ENCODE measurements around the gene SPDL1. TPM values are rescaled to one million over a fixed set of nuclear protein-coding genes. Genes with fewer than 3 reads are reported as not detected.
A peak's percentile ranks its signal among the peaks of the same experiment; 100 is the strongest.

SPDL1 gene
- total and polyA plus RNA-seq, 2 experiments from 2014 or later: 177 to 215 TPM

- Histone ChIP-seq H3K27me3 (replicated peaks; ENCODE audit: insufficient read depth) (no peaks in the 10 kb centered on the region), H3K9me2 (ENCODE audit: insufficient read depth) (no peaks in the 10 kb centered on the region), H3K9ac (no peak overlapping the region), H2AFZ (no peak overlapping the region), H3K27ac (no peak overlapping the region), H3K79me2 (ENCODE audit: insufficient read depth) (no peaks in the 10 kb centered on the region), H3K9me3 (ENCODE audit: low read depth) (no peaks in the 10 kb centered on the region), H3K4me1 (ENCODE audit: insufficient read depth) (peaks cover 29% of the 10 kb centered on the region), H3F3A (ENCODE audit: insufficient read depth) (peaks cover 17% of the 10 kb centered on the region), H3K4me3 (no peak overlapping the region), H3K36me3 (ENCODE audit: low read depth) (no peaks in the 10 kb centered on the region), H4K20me1 (ENCODE audit: insufficient read depth) (no peaks in the 10 kb centered on the region), H3K4me2 (ENCODE audit: unreplicated experiment) (no peak overlapping the region)
- WGBS, 2 experiments (ENCODE audit: low coverage in 1 of 2, low lambda C conversion rate in 2 of 2, missing lambda C conversion rate in 2 of 2): 32 to 34% methylated on average over 2 of the region's 2 CpGs
- peak; percentile 41 for DNase-seq
- TF ChIP-seq EZH2 (IDR thresholded peaks at IDR 0.05; ENCODE audit: insufficient read depth, poor library complexity, severe bottlenecking) (no peak), EZH2phosphoT487 (IDR thresholded peaks at IDR 0.05; ENCODE audit: insufficient read depth, low read depth) (no peak)
- in situ Hi-C loops (cut with MboI): no loop called here
These were observed 40.8 kb upstream of the SPDL1 start for GRCh38 chr5:169542811-169543210.

GRCh38 chr5:169544264-169544950, 39.2 kb upstream of the SPDL1 start:
- Histone ChIP-seq H3K9me3 (ENCODE audit: low read depth) (no peaks in the 10 kb centered on the region), H3K9ac (no peak overlapping the region), H3K9me2 (ENCODE audit: insufficient read depth) (no peaks in the 10 kb centered on the region), H3K4me3 (no peak overlapping the region), H3F3A (ENCODE audit: insufficient read depth) (peaks cover 17% of the 10 kb centered on the region), H2AFZ (no peak overlapping the region), H3K4me1 (ENCODE audit: insufficient read depth) (peaks cover 44% of the 10 kb centered on the region), H3K27me3 (replicated peaks; ENCODE audit: insufficient read depth) (no peaks in the 10 kb centered on the region), H3K4me2 (ENCODE audit: unreplicated experiment) (no peak overlapping the region), H4K20me1 (ENCODE audit: insufficient read depth) (no peaks in the 10 kb centered on the region), H3K27ac (no peak overlapping the region), H3K79me2 (ENCODE audit: insufficient read depth) (no peaks in the 10 kb centered on the region), H3K36me3 (ENCODE audit: low read depth) (no peaks in the 10 kb centered on the region)
- no peak for DNase-seq
- 97 to 98% methylated on average over 2 of the region's 2 CpGs for WGBS, 2 experiments (ENCODE audit: low coverage in 1 of 2, low lambda C conversion rate in 2 of 2, missing lambda C conversion rate in 2 of 2)
- TF ChIP-seq EZH2phosphoT487 (IDR thresholded peaks at IDR 0.05; ENCODE audit: insufficient read depth, low read depth): no peak
- no peak for TF ChIP-seq EZH2 (IDR thresholded peaks at IDR 0.05; ENCODE audit: insufficient read depth, poor library complexity, severe bottlenecking)
- in situ Hi-C loops (cut with MboI): no loop called here

- 50 to 70% methylated on average over 1 of the region's 1 CpG for WGBS, 2 experiments (ENCODE audit: low coverage in 1 of 2, low lambda C conversion rate in 2 of 2, missing lambda C conversion rate in 2 of 2)
- DNase-seq: peak; percentile 78
- no peaks in the 10 kb centered on the region for H4K20me1 ChIP-seq (ENCODE audit: insufficient read depth)
These were observed 37.8 kb upstream of the SPDL1 start for GRCh38 chr5:169545762-169546161.

GRCh38 chr5:169546346-169546745, 37.2 kb upstream of the SPDL1 start:
- no peaks in the 10 kb centered on the region for H3K9me3 ChIP-seq (ENCODE audit: low read depth)
- in situ Hi-C loops (cut with MboI): no loop called here

More at GRCh38 chr5:169545762-169546161, 37.8 kb upstream of the SPDL1 start:
- H3K4me2 ChIP-seq (ENCODE audit: unreplicated experiment): peak overlapping the region; percentile 3
- in situ Hi-C loops (cut with MboI): no loop called here
- no peak overlapping the region for H3K4me3 ChIP-seq
- peaks cover 17% of the 10 kb centered on the region for H3F3A ChIP-seq (ENCODE audit: insufficient read depth)
- no peak for TF ChIP-seq EZH2 (IDR thresholded peaks at IDR 0.05; ENCODE audit: insufficient read depth, poor library complexity, severe bottlenecking)
- no peak for TF ChIP-seq EZH2phosphoT487 (IDR thresholded peaks at IDR 0.05; ENCODE audit: insufficient read depth, low read depth)
- H3K4me1 ChIP-seq (ENCODE audit: insufficient read depth): peaks cover 56% of the 10 kb centered on the region
- H2AFZ ChIP-seq: no peak overlapping the region
- no peaks in the 10 kb centered on the region for H3K9me3 ChIP-seq (ENCODE audit: low read depth)
- H3K9ac ChIP-seq: no peak overlapping the region
- no peaks in the 10 kb centered on the region for H3K79me2 ChIP-seq (ENCODE audit: insufficient read depth)
- H3K27ac ChIP-seq: no peak overlapping the region
- H3K27me3 ChIP-seq (replicated peaks; ENCODE audit: insufficient read depth): no peaks in the 10 kb centered on the region
- no peaks in the 10 kb centered on the region for H3K9me2 ChIP-seq (ENCODE audit: insufficient read depth)
- no peaks in the 10 kb centered on the region for H3K36me3 ChIP-seq (ENCODE audit: low read depth)

More at GRCh38 chr5:169546346-169546745, 37.2 kb upstream of the SPDL1 start:
- TF ChIP-seq EZH2phosphoT487 (IDR thresholded peaks at IDR 0.05; ENCODE audit: insufficient read depth, low read depth): no peak
- no peak for TF ChIP-seq EZH2 (IDR thresholded peaks at IDR 0.05; ENCODE audit: insufficient read depth, poor library complexity, severe bottlenecking)
- H3K27ac ChIP-seq: no peak overlapping the region
- H2AFZ ChIP-seq: no peak overlapping the region
- H4K20me1 ChIP-seq (ENCODE audit: insufficient read depth): no peaks in the 10 kb centered on the region
- H3K36me3 ChIP-seq (ENCODE audit: low read depth): no peaks in the 10 kb centered on the region
- peak; percentile 53 for DNase-seq
- H3K9ac ChIP-seq: no peak overlapping the region
- WGBS, 2 experiments (ENCODE audit: low coverage in 1 of 2, low lambda C conversion rate in 2 of 2, missing lambda C conversion rate in 2 of 2): 95 to 97% methylated on average over 3 of the region's 3 CpGs
- H3K9me2 ChIP-seq (ENCODE audit: insufficient read depth): no peaks in the 10 kb centered on the region
- H3F3A ChIP-seq (ENCODE audit: insufficient read depth): peaks cover 17% of the 10 kb centered on the region
- H3K4me2 ChIP-seq (ENCODE audit: unreplicated experiment): no peak overlapping the region
- no peaks in the 10 kb centered on the region for H3K79me2 ChIP-seq (ENCODE audit: insufficient read depth)
- no peaks in the 10 kb centered on the region for H3K27me3 ChIP-seq (replicated peaks; ENCODE audit: insufficient read depth)
- no peak overlapping the region for H3K4me3 ChIP-seq
- peaks cover 56% of the 10 kb centered on the region for H3K4me1 ChIP-seq (ENCODE audit: insufficient read depth)
